Stimulated activated CD8-positive, alpha-beta memory T cell treated with anti-CD3 and anti-CD28 coated beads, Interleukin-4, amount 100 ng/mL, for 4 hours (primary cell): ENCODE data around the gene FBLN2.
"Not testable (repeated sequence)": the region's sequence is repeated elsewhere in the genome, so short reads cannot be mapped to it uniquely, and the experiment has no call there.

Source experiments
- DNase-seq, 2 donors: peaks; one replicate each; pipeline ENCODE4 v3.0.0-alpha.2; 2020; ENCODE audit warnings: low read depth in 2 of 2, low spot score in 1 of 2

FBLN2 gene

DNA sequence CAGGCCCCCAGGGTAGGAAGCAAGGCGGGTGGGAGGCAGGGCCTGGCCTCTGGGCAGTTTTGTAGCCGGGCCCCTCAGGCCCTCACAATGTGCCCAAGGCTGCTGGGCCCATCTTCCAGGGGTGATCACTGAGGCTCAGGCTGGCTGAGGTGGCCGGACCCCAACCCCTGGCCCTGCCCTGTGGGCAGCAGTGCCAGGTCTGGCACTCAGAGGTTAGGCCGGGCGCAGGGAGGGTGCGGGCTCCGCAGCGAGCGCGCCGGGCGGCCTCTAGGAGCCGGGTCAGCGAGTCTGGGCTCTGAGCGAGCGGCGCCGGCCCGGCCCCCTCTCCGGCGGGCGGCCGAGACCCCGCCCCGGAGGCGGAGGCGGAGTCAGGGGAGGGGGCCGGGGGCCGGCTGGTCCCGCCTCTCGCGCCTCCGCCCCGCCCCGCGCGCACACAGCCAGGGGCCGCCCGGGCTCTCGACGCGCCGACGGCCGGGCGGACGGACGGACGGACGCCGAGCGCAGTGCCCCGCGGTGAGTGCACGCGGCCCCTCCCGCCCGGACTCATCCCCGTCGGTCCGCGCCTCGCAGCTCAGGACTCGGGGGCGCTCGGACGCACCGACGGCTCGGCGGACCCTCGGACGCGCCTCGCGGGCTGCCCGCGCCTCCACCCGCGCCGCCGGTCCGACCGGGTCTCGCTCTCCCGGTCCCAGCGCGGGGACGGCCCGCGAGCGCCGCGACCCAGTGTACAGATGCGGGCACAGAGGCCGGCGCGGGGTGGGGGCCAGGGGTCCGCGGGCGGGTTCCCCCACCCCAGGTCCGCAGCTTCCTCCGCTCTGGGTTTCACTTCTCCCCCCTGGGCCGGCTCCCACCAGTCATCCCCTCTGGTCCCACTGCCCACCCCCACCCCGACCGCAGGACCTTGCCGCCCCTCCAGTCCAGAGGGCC, at the start of gene FBLN2:
Gene FBLN2 (plus strand): TSS at position 430 of the 927 bp plus-strand sequence. CDS start 21,231 bp downstream, outside the sequence.
- no peak for DNase-seq

DNA sequence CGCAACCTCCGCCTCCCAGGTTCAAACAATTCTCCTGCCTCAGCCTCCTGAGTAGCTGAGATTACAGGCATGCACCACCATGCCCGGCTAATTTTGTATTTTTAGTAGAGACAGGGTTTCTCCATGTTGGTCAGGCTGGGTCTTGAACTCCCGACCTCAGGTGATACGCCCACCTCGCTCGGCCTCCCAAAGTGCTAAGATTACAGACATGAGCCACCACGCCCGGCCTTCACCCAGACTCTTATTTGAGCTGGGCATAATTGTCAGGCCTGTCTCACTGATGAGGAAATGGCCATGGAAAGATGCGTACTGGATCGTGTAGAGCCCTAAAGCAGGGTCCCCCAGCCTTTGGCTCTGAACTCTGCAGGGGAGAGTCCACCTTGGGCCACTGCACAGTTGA, 49.7 kb upstream of the FBLN2 start:
- not testable (repeated sequence) for DNase-seq

DNA sequence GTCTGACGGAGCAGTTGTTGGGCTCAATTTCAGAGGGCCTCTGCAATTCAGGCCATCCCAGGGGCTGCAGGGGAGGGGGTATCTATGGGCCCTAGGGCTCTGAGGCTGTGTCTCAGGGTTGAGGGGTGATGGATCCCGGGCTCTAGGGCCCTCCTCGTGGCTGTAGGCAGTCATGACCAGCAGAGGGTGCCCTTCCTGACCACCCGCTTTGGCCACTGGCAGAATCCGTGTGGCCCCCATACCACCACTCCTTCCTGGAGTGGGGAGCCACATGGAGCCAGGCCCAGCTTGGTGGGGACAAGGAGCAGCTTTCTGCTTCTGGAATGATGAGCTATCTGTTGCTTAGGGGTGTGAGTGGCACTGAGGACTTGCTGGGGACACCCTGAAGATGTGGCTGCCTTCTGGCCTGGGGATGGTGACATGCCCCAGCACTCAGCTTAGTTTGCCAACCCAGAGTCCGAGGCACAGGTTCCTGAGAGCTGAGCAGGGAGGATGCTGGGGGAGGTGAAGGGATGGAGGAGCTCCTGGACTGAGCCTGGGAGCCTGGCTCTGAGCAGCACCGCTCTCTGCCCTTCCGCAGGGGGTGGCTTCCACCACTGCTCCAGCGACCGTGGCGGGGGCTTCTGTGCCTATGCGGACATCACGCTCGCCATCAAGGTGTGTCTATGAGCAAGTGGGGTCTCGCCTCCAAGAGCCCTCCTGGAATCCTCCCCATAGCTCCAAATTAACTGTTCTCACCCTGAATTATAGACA, 48.6 kb upstream of the FBLN2 start:
- no peak for DNase-seq

DNA sequence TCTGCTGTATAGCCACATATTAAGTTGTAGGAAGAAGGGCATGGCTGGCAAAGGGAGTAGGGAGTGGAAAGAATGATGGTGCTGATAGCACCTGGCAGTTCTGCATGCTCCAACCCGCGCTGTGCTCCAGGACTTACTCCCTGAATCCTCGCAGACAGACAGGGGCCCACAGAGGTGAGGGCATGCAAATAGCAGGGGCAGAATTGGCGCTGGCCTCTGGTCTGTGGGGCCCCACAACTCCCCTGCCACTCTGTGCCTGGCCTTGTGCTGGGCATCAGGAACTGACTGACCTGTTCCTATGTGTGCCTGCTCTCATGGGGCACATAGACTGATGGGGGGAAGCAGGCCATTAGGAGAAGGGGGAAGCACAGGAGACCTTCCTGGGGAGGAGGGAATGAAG, 47.9 kb upstream of the FBLN2 start:
- DNase-seq = no peak

DNA sequence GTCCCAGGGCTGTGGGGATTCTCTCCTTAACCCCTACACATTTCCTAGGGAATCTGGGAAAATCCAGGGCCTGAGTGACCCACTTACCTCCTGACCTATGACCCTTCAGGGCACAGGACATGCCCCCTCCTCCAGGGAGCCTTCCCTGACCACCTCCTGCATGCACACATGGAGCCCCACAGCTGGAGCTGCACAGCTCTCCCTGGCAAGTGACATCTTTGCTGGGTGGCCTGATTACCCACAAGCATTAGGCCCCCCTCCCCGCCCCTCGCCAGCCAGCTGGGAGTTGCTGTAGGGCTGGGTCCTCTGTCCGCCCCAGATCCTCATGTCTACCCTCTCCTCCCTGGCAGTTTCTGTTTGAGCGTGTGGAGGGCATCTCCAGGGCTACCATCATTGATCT, 47.4 kb upstream of the FBLN2 start:
- no peak for DNase-seq

DNA sequence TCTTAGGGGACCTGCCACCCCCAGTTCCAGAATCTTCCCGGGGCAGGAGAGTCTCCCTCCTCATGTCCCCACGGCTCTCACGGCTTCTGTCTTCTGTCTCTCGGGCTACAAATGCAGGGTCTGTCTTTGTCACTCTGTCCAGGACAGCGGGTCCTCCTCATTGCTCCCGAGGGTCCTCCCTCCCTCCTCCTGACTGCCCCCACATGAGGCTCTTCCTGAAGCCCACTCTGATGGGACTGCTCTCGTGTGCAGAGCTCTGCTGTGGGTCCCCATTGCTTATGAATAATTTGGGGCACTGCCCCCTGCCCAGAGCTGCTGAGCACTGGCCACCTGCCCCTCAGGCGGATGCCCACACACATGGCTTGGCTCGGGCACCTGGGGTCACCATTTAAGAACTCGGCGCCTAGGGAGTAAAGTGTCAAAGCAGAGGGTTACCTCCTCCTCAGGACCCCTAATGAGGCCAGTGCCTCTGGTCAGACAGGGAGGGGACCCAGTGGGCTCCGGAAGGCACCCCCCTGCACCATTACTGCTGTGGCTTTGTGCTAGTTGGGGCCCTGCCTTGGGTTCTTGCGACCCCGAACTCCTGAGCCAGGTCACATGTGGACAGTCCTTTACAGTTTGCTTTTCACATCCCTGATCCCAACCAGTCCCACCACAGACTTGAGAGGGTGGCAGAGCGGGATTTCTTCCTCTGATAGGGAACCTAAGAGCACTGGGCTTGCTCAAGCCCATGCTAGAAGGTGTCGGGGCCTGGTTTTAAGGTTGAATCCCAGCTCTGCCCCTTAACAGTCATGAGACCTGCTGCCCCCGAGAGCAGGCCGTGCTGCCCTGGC, 46.8 kb upstream of the FBLN2 start:
- DNase-seq = no peak

DNA sequence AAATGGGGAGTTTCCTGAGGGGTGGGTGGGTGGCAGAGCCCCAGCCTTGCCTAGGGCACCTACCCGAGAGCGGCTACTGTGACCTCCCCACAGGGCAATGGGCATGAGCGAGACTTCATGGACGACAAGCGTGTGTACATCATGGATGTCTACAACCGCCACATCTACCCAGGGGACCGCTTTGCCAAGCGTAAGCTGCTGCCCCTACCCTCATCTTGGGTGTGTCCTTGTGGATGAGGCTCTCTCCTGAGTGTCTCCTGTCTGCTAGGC, 46.2 kb upstream of the FBLN2 start:
- DNase-seq = no peak

DNA sequence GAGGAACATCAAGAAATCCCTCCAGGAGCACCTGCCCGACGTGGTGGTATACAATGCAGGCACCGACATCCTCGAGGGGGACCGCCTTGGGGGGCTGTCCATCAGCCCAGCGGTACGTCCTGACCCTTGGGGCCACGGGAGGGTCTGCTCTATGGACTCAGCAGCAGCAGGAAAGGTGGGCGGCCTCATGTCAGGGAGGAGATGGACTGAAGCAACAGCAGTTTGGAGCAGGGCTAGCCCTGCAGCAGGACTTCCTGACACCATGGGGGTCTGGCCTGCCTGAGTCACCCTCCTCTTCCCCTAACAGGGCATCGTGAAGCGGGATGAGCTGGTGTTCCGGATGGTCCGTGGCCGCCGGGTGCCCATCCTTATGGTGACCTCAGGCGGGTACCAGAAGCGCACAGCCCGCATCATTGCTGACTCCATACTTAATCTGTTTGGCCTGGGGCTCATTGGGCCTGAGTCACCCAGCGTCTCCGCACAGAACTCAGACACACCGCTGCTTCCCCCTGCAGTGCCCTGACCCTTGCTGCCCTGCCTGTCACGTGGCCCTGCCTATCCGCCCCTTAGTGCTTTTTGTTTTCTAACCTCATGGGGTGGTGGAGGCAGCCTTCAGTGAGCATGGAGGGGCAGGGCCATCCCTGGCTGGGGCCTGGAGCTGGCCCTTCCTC, 44.6 kb upstream of the FBLN2 start:
- DNase-seq = no peak

DNA sequence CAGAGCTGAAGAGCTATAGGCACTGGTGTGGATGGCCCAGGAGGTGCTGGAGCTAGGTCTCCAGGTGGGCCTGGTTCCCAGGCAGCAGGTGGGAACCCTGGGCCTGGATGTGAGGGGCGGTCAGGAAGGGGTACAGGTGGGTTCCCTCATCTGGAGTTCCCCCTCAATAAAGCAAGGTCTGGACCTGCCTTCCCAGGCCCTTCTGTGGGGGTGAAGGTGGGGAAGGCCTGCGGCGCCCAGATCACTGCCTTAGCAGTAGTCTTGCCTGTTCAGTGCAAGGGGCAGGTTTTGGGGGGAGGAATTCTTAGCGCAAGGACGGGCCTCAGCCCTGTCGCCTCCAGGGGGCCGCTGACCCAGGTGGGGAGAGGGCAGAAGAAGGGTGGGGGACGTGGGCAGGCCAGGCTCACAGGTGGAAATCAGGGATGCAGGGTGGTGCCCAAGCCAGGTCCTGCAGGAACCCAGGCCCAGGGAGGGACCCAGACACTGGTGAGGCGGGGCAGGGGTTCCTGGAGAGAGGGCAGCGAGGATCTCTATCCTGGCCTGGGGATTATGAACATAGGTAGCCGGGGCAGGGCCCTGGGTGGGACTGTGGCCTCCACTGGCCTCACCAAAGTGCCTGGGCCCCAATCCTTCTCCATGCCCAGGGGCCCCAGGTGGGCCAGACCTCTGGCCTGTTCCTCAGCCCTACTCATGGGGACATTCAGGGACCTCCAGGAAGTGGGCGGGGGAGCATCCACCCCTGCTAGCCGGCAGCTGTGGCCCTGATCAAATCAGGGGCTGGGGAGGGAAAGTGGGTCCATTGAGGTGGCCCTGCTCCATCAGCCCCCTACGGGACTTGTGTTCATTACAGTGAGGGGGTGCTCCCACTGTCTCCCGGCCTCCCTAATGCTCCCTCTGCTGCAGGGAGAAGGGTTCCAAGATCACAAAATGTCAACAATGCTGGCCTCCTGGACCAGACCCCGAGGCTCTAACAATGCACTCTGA, 43.5 kb upstream of the FBLN2 start:
- no peak for DNase-seq

DNA sequence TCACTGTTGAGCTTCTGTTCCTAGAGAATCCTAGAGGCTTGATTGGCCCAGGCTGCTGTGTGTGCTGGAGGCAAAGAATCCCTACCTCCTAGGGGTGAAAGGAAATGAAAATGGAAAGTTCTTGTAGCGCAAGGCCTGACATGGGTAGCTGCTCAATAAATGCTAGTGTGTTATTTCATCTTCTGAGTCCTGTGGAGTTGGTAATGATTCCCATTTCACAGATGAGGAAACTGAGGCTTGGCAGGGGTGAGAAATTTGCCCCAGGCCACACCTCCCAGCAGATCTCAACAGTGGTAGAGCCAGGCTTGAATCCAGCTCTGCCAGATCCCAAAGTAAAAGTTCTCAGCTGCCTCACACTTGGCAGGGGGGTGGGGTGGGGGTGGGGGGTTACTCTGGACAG, 42.7 kb upstream of the FBLN2 start:
- no peak for DNase-seq

DNA sequence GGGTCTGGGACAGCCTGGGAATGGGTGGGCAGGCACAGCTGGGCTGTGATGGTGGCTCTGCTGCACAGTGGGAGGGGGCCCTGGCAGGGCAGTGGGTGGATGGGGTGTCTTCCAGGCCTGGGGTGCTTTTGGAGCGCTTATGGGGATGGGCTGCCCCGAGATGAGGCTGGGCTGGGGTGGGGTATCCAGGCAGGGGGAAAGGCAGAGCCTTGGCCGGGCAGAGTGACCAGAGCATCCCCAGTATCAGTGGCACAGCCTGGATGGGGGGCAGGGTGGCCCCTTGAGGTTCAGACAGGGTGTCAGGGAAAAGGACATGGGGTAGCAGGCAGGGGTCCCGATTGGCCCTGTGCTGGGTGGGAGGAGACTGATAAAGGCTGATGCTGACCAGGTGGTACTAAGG, 42.2 kb upstream of the FBLN2 start:
- DNase-seq = no peak

DNA sequence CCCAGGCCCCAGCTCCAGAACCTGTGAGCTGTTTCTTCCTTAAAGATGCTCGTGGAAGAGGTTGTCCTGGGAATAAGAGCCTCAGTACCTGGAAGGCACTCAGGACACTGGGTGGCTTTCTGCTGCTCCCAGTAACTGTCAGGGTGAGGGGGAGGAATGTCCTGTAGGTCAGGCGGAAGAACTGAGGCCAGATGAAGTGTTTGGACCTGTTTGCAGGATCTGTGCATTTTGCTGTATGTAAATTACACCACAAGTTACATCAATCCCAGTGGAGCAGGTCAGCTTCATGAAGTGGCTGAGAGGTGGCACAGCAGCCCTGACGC, 41.7 kb upstream of the FBLN2 start:
- DNase-seq = no peak

DNA sequence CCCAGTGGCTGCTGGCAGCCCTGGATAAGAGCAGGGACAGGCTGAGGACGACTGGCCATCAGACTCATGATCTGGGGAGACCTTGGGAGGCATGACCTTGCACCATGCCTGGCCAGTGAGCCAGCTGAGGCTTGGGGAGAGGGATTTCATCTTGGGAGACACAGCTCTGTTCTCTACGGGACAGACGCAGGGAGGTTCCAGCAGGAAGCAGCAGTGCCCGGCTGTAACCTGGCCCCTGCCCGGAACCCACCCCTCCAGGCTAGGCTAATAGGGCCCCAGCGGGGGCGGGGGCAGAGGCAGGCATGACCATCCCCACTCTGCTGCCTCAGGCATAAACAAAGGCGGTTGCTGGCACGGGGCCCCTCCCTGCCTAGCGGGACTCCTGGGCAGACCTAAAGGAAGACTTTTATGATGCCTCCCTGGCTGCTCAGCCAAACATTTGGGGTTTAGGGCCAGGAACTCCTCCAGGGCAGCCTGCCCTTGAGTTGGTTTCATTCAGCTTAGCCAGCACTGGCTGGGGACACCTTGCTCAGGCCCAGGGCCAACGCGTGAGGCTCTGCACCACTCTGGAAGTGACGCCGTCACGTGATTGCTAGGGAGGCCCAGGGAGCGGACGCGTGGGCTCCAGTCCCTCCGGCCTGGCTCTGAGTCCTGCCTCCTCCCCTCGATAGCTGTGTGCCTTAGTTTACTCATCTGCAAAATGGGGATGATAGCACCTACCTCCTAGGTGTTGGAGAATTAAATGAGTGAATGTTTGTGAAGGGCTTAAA, 41.2 kb upstream of the FBLN2 start:
- no peak for DNase-seq

DNA sequence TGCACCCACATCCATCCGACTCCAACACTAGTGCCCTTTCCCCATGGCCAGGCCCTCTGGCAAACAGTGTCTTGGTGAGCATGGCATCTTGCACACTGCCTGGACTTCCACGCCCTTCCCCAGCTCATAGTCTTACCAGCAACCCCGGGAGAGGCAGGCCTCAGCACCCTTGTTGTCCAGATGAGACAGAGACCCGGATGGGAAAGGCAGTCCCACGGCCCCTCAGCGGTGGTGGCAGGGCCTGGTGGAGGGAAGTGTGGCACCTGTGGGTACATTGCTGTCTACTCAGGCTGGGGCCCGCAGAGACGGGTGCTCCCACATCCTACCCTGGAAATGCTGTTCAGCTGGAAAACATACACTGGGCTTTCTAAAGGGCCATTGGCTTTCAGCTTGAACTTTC, 40.4 kb upstream of the FBLN2 start:
- no peak for DNase-seq

DNA sequence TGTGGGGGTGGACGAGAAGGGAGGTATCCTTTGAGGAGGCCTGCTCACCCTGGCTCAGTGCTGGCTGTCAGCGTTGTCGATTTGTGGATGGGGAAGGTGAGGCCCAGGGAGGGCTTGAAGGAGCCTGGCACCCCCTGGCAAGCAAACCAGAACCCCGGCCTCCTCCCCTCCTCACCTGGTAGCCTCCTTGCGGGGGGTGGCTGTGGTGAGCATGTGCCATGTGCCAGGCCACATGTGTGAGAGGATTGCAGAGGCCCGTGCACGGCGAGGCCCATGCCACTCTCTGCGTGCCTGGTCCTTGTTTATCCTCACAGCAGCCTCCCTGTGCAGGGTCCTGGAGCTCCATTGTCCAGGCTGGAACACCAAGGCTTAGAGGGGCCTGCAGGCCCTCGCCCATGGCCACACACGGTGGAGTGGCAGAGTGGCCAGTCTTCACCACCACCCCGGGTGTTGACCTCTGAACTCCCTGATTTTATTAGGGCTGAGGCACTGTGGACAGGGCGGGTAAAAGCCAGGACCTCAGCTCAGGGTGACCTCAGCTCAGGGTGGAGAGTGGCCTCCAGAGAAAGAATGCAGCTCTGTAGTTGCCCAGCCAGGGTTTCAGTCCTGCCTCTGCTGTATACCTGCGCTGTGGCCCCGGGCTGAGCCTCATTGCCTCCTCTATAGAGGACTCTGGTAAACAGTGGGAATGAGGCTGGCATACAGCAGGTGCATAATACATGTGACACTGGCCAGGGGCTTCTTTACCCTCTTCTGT, 39.7 kb upstream of the FBLN2 start:
- DNase-seq = no peak

DNA sequence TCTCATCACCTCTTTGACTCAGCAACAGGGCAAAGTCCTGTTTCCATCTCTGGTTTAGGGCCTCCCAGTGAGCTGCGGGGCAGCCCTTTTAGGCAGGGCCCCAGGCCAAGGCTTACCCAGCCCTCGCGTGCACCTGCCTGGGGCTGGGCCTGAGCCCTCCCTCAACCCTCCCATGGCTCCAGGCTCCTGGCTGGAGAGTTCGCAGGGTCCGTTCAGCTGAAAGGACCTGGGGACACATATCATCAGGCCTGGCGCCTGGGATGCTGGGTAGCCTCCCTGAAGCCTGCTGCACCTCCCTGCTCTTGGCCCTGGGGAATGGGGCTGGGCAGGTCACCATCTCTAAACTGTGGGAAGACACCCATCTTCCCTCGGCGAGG, 39.1 kb upstream of the FBLN2 start:
- no peak for DNase-seq

DNA sequence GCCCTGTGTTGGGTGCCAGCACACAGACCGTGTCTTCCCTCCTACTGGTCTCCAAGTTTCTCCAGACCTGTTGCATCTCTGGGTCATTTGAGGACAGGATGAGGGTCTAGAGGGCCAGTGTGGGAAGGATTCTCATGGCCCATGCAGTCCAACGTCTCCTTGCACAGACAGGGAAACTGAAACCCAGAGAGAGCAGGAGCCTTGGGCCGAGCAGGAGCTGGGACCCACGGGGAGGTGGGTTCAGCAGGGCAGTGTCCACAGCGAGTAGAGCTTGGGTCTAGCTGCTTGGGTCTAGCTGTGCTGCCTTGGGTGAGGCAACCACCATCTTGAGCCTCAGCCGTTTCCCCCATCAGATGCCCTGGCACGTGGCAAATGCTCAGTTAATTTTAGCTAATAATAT, 36.5 kb upstream of the FBLN2 start:
- no peak for DNase-seq

DNA sequence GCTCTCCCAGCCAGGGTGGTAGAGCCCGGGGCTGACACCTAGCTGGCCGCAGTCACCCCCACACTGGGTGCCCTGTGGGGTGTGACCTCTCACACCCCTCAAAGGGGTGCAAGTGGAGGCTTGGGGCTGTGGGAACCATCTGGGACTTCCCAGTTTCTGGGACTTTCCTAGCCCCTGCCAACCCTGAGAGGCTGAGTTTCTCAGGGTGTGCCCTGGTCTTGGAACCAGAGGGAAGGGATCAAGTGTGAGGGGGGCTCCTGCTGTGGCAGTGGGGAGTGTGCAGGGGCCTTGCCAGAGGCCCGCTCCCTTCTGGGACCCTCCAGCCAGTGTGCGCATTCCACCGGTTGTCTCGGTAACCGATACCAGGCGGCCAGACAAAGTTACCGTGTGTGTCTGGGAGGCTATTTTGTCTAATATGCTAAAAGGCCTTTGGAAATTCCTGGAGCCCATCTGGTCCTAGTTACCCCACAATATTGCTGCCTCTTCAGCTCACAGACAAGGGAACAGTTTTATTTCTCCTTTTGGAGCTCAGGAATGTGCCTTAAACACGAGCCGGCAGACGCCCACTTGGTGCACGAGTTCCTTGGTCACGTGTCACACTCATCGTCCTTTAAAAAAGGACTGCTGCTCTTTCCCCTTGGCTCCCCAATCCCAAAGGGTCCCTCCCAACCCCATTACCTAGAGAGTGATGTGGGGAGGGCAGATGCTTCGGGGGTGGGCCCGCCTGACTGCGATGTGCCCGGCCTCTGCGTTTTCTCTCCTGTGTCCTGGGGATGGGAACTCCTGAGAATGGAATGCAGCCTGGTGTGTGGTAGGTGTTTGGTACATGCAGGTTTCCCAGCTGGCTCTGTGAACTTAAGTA, 35.6 kb upstream of the FBLN2 start:
- DNase-seq = no peak
